Natural killer cell (primary cell): ENCODE data around the gene SPOCK2. TPM values are rescaled to one million over a fixed set of nuclear protein-coding genes. Genes with fewer than 3 reads are reported as not detected.

Source experiments
- ATAC-seq, 3 donors: fragments of 150-1000 bp in 2 of 3; fragments of 200-7000 bp in 1 of 3; cut with Tn5 transposase; 1 replicate in 1 of 3; 2 replicates in 2 of 3; pipeline ENCODE4 v1.10.0; 2021; ENCODE audit warnings: mild to moderate bottlenecking in 2 of 3, moderate library complexity in 2 of 3
- DNase-seq, 2 donors: peaks; one replicate each; pipeline versions ENCODE4 v3.0.0 to v3.0.0-alpha.2; 2013 to 2021; ENCODE audit warnings: mixed read lengths in 1 of 2
- H3K27ac ChIP-seq: one replicate; pipeline ENCODE4 v1.5.1; 2013; ENCODE audit warnings: mild to moderate bottlenecking, low read length
- H3K27me3 ChIP-seq: one replicate; pipeline ENCODE4 v1.6.1; 2013; ENCODE audit warnings: low read length; ENCODE audit not compliant: control insufficient read depth, insufficient read depth
- H3K36me3 ChIP-seq: one replicate; pipeline ENCODE4 v1.6.1; 2013; ENCODE audit warnings: low read length; ENCODE audit not compliant: control insufficient read depth, insufficient read depth
- H3K4me1 ChIP-seq: one replicate; pipeline ENCODE4 v1.6.1; 2013; ENCODE audit warnings: low read length; ENCODE audit not compliant: control insufficient read depth, insufficient read depth
- H3K4me3 ChIP-seq: one replicate; pipeline ENCODE4 v1.5.1; 2013; ENCODE audit warnings: low read length
- H3K9me3 ChIP-seq: one replicate; pipeline ENCODE4 v1.6.1; 2013; ENCODE audit warnings: low read length; ENCODE audit not compliant: control insufficient read depth, insufficient read depth
- H3K27ac Mint-ChIP-seq, 2 donors: one replicate each; pipeline ENCODE4 v1.8.0; 2022; ENCODE audit warnings: mild to moderate bottlenecking in 2 of 2, mixed read lengths in 2 of 2, moderate library complexity in 1 of 2
- H3K27me3 Mint-ChIP-seq, 2 donors: one replicate each; pipeline ENCODE4 v1.8.0; 2022; ENCODE audit warnings: low read depth in 2 of 2, mixed read lengths in 2 of 2
- H3K36me3 Mint-ChIP-seq: one replicate; pipeline ENCODE4 v1.8.0; 2022; ENCODE audit warnings: mixed read lengths
- H3K4me1 Mint-ChIP-seq, 2 donors: one replicate each; pipeline ENCODE4 v1.8.0; 2022; ENCODE audit warnings: mixed read lengths in 2 of 2
- H3K4me3 Mint-ChIP-seq: one replicate; pipeline ENCODE4 v1.8.0; 2022; ENCODE audit warnings: mild to moderate bottlenecking, moderate library complexity, mixed read lengths
- H3K9me3 Mint-ChIP-seq, 2 donors: one replicate each; pipeline ENCODE4 v1.8.0; 2022; ENCODE audit warnings: mixed read lengths in 2 of 2
- WGBS: methylation state at CpG from one replicate; pipeline ENCODE4 v1.1.7; 2013; ENCODE audit warnings: missing lambda C conversion rate; ENCODE audit not compliant: insufficient coverage; 5-methylcytosine and 5-hydroxymethylcytosine counted together
- intact Hi-C: fragments of 100-400 bp; cut with micrococcal nuclease; formaldehyde crosslinking; loops from one replicate; pipeline ENCODE4 v1.14.2; 2022
- total RNA-seq, 4 donors: library from RNA; stranded (reverse); fragments of 120-200 nt in 1 of 4; gene quantifications; one replicate each; pipeline versions ENCODE4 v1.2.3 to v1.2.4, GENCODE V29; 2013 to 2022
- TF ChIP-seq, protein P1 (sequence below): fragments of 200-600 bp; IDR thresholded peaks from one replicate; pipeline ENCODE4 v1.8.0; 2022; ENCODE audit warnings: antibody characterized with exemption

Gene SPOCK2
- total RNA-seq, 3 donors from 2014 or later (not counting 1 experiment from before 2014, with no cell fraction given) = 258 to 329 (median 293) TPM

DNA sequence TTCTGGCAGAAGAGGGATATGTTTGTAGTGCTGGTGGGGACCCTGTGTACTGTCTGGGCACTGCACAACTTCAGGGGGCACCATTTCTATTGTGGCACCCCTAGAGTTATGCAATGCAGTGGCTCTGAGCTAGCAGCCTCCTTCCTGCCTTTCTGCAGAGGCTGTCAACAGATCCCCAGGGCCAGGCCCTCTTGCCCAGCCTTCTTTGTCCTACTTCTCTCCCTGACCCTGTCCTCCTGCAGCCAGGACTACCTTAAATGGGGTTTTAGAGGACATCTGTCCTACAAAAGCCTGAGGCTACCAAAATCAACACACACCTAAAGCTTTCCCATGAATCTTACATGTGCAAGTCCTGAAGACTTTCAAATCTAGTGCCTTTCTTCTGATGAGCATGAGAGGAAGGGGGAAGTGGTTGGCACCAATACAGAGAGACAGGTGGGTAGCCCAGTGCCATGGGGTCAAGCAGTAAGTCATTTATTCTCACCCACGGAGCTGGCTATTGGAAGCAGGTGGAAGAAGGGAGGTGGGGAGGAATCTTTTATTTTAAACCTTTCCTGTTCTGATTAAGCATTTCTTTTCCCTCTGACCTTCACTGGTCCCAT, 2.4 kb downstream of the SPOCK2 start:
- H3K4me3 ChIP-seq = peak overlapping the region; percentile 80
- H3K36me3 Mint-ChIP-seq = no peaks in the 10 kb centered on the region

DNA sequence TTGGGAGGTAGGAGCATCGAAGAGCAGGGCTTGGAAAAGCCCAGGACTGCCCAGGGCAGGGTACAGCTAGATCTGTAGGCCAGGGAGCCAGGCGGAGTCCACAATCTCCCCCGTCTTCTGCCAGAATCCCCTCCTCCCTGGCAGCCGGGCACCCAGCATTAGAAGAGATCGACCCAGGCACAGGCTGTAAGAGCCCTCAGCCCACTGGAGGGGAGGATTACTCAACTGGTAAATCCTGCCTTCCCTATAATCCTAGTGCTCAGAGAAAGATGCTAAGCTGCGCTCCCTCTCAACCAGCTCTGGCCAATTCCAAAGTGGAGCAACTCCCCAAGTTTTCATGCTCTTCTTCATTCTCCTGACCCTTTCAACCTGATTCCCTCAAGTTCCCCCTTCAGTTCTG, 3.2 kb downstream of the SPOCK2 start:
- intact Hi-C loops = loop anchor here (2.0 to 5.0 kb wide), 3 partner anchors 38 to 250 kb away; partner anchors contain the start of genes ANAPC16 and ASCC1
- peaks cover 0 to 3% of the 10 kb centered on the region in 2 donors for H3K27me3 Mint-ChIP-seq
- DNase-seq (peak in 1 of 2 donors; percentile 12), ATAC-seq (no peak)
- no peaks in the 10 kb centered on the region for H3K36me3 Mint-ChIP-seq
- peak overlapping the region; percentile 81 for H3K4me3 Mint-ChIP-seq
- TF ChIP-seq, protein P1, sequence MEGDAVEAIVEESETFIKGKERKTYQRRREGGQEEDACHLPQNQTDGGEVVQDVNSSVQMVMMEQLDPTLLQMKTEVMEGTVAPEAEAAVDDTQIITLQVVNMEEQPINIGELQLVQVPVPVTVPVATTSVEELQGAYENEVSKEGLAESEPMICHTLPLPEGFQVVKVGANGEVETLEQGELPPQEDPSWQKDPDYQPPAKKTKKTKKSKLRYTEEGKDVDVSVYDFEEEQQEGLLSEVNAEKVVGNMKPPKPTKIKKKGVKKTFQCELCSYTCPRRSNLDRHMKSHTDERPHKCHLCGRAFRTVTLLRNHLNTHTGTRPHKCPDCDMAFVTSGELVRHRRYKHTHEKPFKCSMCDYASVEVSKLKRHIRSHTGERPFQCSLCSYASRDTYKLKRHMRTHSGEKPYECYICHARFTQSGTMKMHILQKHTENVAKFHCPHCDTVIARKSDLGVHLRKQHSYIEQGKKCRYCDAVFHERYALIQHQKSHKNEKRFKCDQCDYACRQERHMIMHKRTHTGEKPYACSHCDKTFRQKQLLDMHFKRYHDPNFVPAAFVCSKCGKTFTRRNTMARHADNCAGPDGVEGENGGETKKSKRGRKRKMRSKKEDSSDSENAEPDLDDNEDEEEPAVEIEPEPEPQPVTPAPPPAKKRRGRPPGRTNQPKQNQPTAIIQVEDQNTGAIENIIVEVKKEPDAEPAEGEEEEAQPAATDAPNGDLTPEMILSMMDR = no peak
- Histone ChIP-seq H3K9me3 (no peaks in the 10 kb centered on the region), H3K27me3 (no peaks in the 10 kb centered on the region), H3K4me3 (no peak overlapping the region), H3K4me1 (peaks cover 85% of the 10 kb centered on the region), H3K27ac (peak overlapping the region; percentile 12), H3K36me3 (peaks cover 3% of the 10 kb centered on the region)
- WGBS = 96% methylated on average over 6 of the region's 6 CpGs
- peaks cover 68 to 78% of the 10 kb centered on the region in 2 donors for H3K4me1 Mint-ChIP-seq
- H3K9me3 Mint-ChIP-seq = no peaks in the 10 kb centered on the region
- H3K27ac Mint-ChIP-seq = peak overlapping the region; percentile 94 to 96

More for the DNA sequence above, 2.4 kb downstream of the SPOCK2 start:
- Histone ChIP-seq H3K9me3 (no peaks in the 10 kb centered on the region), H3K36me3 (peaks cover 3% of the 10 kb centered on the region), H3K27me3 (no peaks in the 10 kb centered on the region), H3K4me1 (peaks cover 77% of the 10 kb centered on the region), H3K27ac (peak overlapping the region; percentile 85)
- ATAC-seq (no peak), DNase-seq (peak in 1 of 2 donors; percentile 36)
- WGBS = no CpG with 5 or more reads among the region's 1 CpG
- Mint-ChIP-seq H3K27me3 (peaks cover 0 to 3% of the 10 kb centered on the region in 2 donors), H3K4me1 (peaks cover 66 to 72% of the 10 kb centered on the region in 2 donors), H3K4me3 (peak overlapping the region; percentile 91), H3K27ac (peak overlapping the region; percentile 94 to 96), H3K9me3 (no peaks in the 10 kb centered on the region)
- TF ChIP-seq, protein P1 = no peak
- intact Hi-C loops = loop anchor here (2.0 to 5.0 kb wide), 3 partner anchors 39 to 249 kb away; partner anchors contain the start of genes ANAPC16 and ASCC1

DNA sequence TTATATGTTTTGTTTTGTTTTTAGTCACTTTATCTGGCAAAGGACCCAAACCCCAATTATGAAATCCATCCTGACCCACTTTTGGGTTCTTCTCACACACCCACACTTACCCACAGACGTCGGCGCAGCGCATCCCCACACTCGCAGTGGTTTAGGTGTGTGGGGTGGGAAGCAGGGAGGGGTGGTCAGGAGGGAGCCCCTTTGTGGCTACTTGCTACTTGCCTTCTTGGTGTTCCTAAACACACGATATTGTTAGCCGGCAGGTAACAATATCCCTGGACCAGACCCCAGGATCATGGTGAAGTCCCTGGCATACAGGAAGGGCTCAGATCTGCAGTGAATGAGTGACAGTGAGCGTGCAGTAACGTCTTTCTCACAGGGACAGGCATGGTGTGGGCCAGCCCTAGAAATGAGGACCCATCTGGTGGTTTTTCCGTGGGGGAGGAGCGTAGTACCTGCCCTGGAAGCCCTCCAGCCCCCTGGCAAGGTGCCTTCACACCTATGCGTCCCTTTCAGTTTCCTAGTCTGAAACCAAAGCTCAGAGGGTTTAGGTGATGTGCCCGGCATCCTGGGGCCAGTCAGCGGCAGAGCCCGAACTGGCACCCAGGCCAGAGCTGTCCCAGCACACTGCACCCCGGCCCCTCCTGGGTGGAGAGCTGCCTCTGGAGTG, 4.4 kb downstream of the SPOCK2 start:
- Mint-ChIP-seq H3K27me3 (peaks cover 0 to 3% of the 10 kb centered on the region in 2 donors), H3K36me3 (no peaks in the 10 kb centered on the region), H3K9me3 (no peaks in the 10 kb centered on the region), H3K4me3 (peak overlapping the region; percentile 78), H3K4me1 (peaks cover 72 to 80% of the 10 kb centered on the region in 2 donors), H3K27ac (peak overlapping the region; percentile 94 to 96)
- H3K9me3 ChIP-seq = no peaks in the 10 kb centered on the region
- WGBS = 42% methylated on average over 11 of the region's 16 CpGs
- no peak overlapping the region for H3K4me3 ChIP-seq
- intact Hi-C loops = loop anchor here (2.0 kb wide), 1 partner anchor 251 kb away; no protein-coding TSS in a partner anchor
- TF ChIP-seq, protein P1 = no peak
- DNase-seq (peak; percentile 37 to 84), ATAC-seq (peak; percentile 23 to 29 (median 29))
- peaks cover 3% of the 10 kb centered on the region for H3K36me3 ChIP-seq
- no peaks in the 10 kb centered on the region for H3K27me3 ChIP-seq
- H3K27ac ChIP-seq = peak overlapping the region; percentile 57
- H3K4me1 ChIP-seq = peaks cover 88% of the 10 kb centered on the region
